Measurements from ENCODE around the gene PSMG3. TPM values are rescaled to one million over a fixed set of nuclear protein-coding genes. Genes with fewer than 3 reads are reported as not detected.

PSMG3 gene
- total and polyA plus RNA-seq, 2 of the 8 experiments (the other 6 are each of a cell fraction or from before 2014, with no cell fraction given), result 30.2 to 62.0 TPM

- Histone ChIP-seq H3K23ac (ENCODE audit: insufficient read length) (no peak overlapping the region), H3K14ac (ENCODE audit: insufficient read length) (no peak overlapping the region), H4K20me1 (replicated peaks in 1 of 2; ENCODE audit: control insufficient read depth in 1 of 2, insufficient read depth in 2 of 2, low read length in 2 of 2) (peaks cover 0 to 5% of the 10 kb centered on the region in 2 experiments), H3K4me1 (replicated peaks in 1 of 4; ENCODE audit: control insufficient read depth in 3 of 4, insufficient read depth in 4 of 4, low read length in 3 of 4) (no peaks in the 10 kb centered on the region), H3K4me2 (ENCODE audit: insufficient read depth in 1 of 2, low read depth in 2 of 2, low read length in 2 of 2) (no peak overlapping the region), H2BK120ac (replicated peaks; ENCODE audit: low read depth, low read length) (no peak overlapping the region), H3K23me2 (ENCODE audit: low read depth, low read length) (peaks cover 15% of the 10 kb centered on the region; the same call in 1 of the 2 replicates), H3K4ac (replicated peaks; ENCODE audit: insufficient read length, low read depth, low read length) (no peak overlapping the region), H3K27me3 (replicated peaks in 1 of 4; ENCODE audit: control insufficient read depth in 3 of 4, extremely low read depth in 1 of 4, insufficient read depth in 3 of 4, low read length in 3 of 4) (no peaks in the 10 kb centered on the region), H3K27ac (ENCODE audit: low read depth, low read length) (no peak overlapping the region), H3K18ac (ENCODE audit: extremely low read depth, low read length) (no peak overlapping the region), H3K9ac (replicated peaks in 1 of 4; ENCODE audit: extremely low read depth in 1 of 4, low read depth in 3 of 4, low read length in 3 of 4) (no peak overlapping the region), H4K5ac (ENCODE audit: insufficient read length, low read depth, low read length) (no peak overlapping the region), H2BK5ac (ENCODE audit: low read depth, low read length) (no peak overlapping the region), H3K36me3 (ENCODE audit: control insufficient read depth in 2 of 4, insufficient read depth in 4 of 4, low read length in 3 of 4) (no peaks in the 10 kb centered on the region), H3K9me3 (ENCODE audit: insufficient read depth in 2 of 2, low read depth in 1 of 2, low read length in 1 of 2) (no peaks in the 10 kb centered on the region), H3K79me2 (ENCODE audit: control insufficient read depth in 1 of 2, insufficient read depth in 2 of 2, low read length in 2 of 2) (no peaks in the 10 kb centered on the region), H4K8ac (ENCODE audit: extremely low read depth, insufficient read depth, low read length) (no peak overlapping the region), H3K79me1 (ENCODE audit: low read depth, low read length) (no peaks in the 10 kb centered on the region), H3K4me3 (ENCODE audit: extremely low read depth in 1 of 4, insufficient read depth in 2 of 4, low read depth in 3 of 4, low read length in 4 of 4) (no peak overlapping the region), H2BK15ac (ENCODE audit: low read length) (no peak overlapping the region), H2AK5ac (ENCODE audit: low read depth, low read length) (no peak overlapping the region), H3K56ac (replicated peaks; ENCODE audit: insufficient read length, low read depth, low read length) (no peak overlapping the region), H2BK20ac (ENCODE audit: low read length) (no peak overlapping the region), H2BK12ac (ENCODE audit: low read depth, low read length) (no peak overlapping the region), H2AFZ (ENCODE audit: low read length) (no peak overlapping the region), H4K91ac (replicated peaks; ENCODE audit: insufficient read length, low read length) (no peak overlapping the region)
- DNase-seq (ENCODE audit: low read depth in 1 of 2, low spot score in 2 of 2), result no peak
- no peak for FAIRE-seq
- no peak for TF ChIP-seq RAD21 (IDR thresholded peaks at IDR 0.05 in 1 of 2, conservative IDR thresholded peaks at IDR 0.05 in 1 of 2; ENCODE audit: low read depth in 2 of 2, low read length in 2 of 2)
- no peak for TF ChIP-seq RBBP5 (IDR thresholded peaks at IDR 0.05; ENCODE audit: borderline replicate concordance, low read depth, low read length)
- TF ChIP-seq CHD2 (IDR thresholded peaks at IDR 0.05; ENCODE audit: low read length), result no peak
- no peak for TF ChIP-seq KDM4A (IDR thresholded peaks at IDR 0.05; ENCODE audit: low read depth, low read length, severe bottlenecking)
- ChIA-PET POLR2A (ENCODE audit: partially characterized antibody) (interaction anchor here (0.6 kb wide), 1 partner anchor 17 kb away, joined by 3 read pairs; no protein-coding TSS in a partner anchor), CTCF (ENCODE audit: partially characterized antibody) (interaction anchor here (0.8 to 1.4 kb wide), 5 partner anchors 11 to 611 kb away, joined by 3 to 4 read pairs (median 3); no protein-coding TSS in a partner anchor)
- 83% methylated on average over 16 of the region's 16 CpGs; no CpG with 5 or more reads in 1 of the 2 experiments for WGBS, 2 experiments (ENCODE audit: extremely low coverage in 1 of 2, insufficient coverage in 1 of 2, insufficient read length in 1 of 2, insufficient replicate concordance in 2 of 2, low coverage in 1 of 2, low lambda C conversion rate in 2 of 2, missing lambda C conversion rate in 1 of 2)
Observed at GRCh38 chr7:1597066-1597760, 27.4 kb upstream of the PSMG3 start.
